ENCODE measurements around the gene CNIH1.
"Not testable (repeated sequence)": the region's sequence is repeated elsewhere in the genome, so short reads cannot be mapped to it uniquely, and the experiment has no call there.

CNIH1 gene

GRCh38 chr14:54420478-54421142, 20.6 kb downstream of the CNIH1 start:
- peaks cover 77% of the 10 kb centered on the region for H3K36me3 ChIP-seq (ENCODE audit: control insufficient read depth, low read length)

GRCh38 chr14:54411371-54411770, 29.8 kb downstream of the CNIH1 start:
- no peaks in the 10 kb centered on the region for H3K79me2 ChIP-seq (ENCODE audit: control insufficient read depth, low read length)
- no peak overlapping the region for H3K4me2 ChIP-seq (ENCODE audit: low read length)
- H3F3A ChIP-seq (ENCODE audit: control insufficient read depth, insufficient read depth): no peaks in the 10 kb centered on the region
- no peaks in the 10 kb centered on the region for H3K9me2 ChIP-seq (replicated peaks; ENCODE audit: control insufficient read depth, low read length)
- H4K20me1 ChIP-seq (ENCODE audit: control insufficient read depth, insufficient read depth, low read depth, low read length): no peaks in the 10 kb centered on the region; the same call in 1 of the 2 replicates
- H3K9me3 ChIP-seq (ENCODE audit: control insufficient read depth, insufficient read depth, low read length): no peaks in the 10 kb centered on the region
- H3K4me3 ChIP-seq (ENCODE audit: low read length): no peak overlapping the region
- no peaks in the 10 kb centered on the region for H3K27me3 ChIP-seq (ENCODE audit: control insufficient read depth, low read length)
- TF ChIP-seq CTCF (IDR thresholded peaks at IDR 0.05; ENCODE audit: low read depth, low read length, poor library complexity, severe bottlenecking): no peak
- no peak for TF ChIP-seq EZH2phosphoT487 (IDR thresholded peaks at IDR 0.05; ENCODE audit: borderline replicate concordance, low read length)
- no peak overlapping the region for H3K27ac ChIP-seq (ENCODE audit: low read depth, low read length)
- no peaks in the 10 kb centered on the region for H3K4me1 ChIP-seq (ENCODE audit: control insufficient read depth, low read length)
- peaks cover 91% of the 10 kb centered on the region for H3K36me3 ChIP-seq (ENCODE audit: control insufficient read depth, low read length)

More at GRCh38 chr14:54420478-54421142, 20.6 kb downstream of the CNIH1 start:
- TF ChIP-seq EZH2phosphoT487 (IDR thresholded peaks at IDR 0.05; ENCODE audit: borderline replicate concordance, low read length) (no peak), CTCF (IDR thresholded peaks at IDR 0.05; ENCODE audit: low read depth, low read length, poor library complexity, severe bottlenecking) (peak; percentile 67)
- H3F3A ChIP-seq (ENCODE audit: control insufficient read depth, insufficient read depth): peaks cover 40% of the 10 kb centered on the region
- no peaks in the 10 kb centered on the region for H4K20me1 ChIP-seq (ENCODE audit: control insufficient read depth, insufficient read depth, low read depth, low read length)
- H3K27me3 ChIP-seq (ENCODE audit: control insufficient read depth, low read length): no peaks in the 10 kb centered on the region
- no peak overlapping the region for H3K27ac ChIP-seq (ENCODE audit: low read depth, low read length)
- H3K4me1 ChIP-seq (ENCODE audit: control insufficient read depth, low read length): no peaks in the 10 kb centered on the region
- H3K9me2 ChIP-seq (replicated peaks; ENCODE audit: control insufficient read depth, low read length): no peaks in the 10 kb centered on the region
- H3K4me3 ChIP-seq (ENCODE audit: low read length): no peak overlapping the region
- no peaks in the 10 kb centered on the region for H3K79me2 ChIP-seq (ENCODE audit: control insufficient read depth, low read length)
- H3K4me2 ChIP-seq (ENCODE audit: low read length): no peak overlapping the region
- H3K9me3 ChIP-seq (ENCODE audit: control insufficient read depth, insufficient read depth, low read length): no peaks in the 10 kb centered on the region

- H3K36me3 ChIP-seq (ENCODE audit: control insufficient read depth, low read length): peaks cover 83% of the 10 kb centered on the region
Observed at GRCh38 chr14:54410215-54410614, 31.0 kb downstream of the CNIH1 start.

GRCh38 chr14:54403401-54404005, 37.7 kb downstream of the CNIH1 start:
- not testable (repeated sequence) for H3K27ac ChIP-seq (ENCODE audit: low read depth, low read length); H3F3A ChIP-seq (ENCODE audit: control insufficient read depth, insufficient read depth); H3K9me3 ChIP-seq (ENCODE audit: control insufficient read depth, insufficient read depth, low read length); H3K4me2 ChIP-seq (ENCODE audit: low read length); H3K9me2 ChIP-seq (replicated peaks; ENCODE audit: control insufficient read depth, low read length); H3K4me3 ChIP-seq (ENCODE audit: low read length); H3K27me3 ChIP-seq (ENCODE audit: control insufficient read depth, low read length); H4K20me1 ChIP-seq (ENCODE audit: control insufficient read depth, insufficient read depth, low read depth, low read length)
- Histone ChIP-seq H3K4me1 (ENCODE audit: control insufficient read depth, low read length) (peaks cover 16% of the 10 kb centered on the region), H3K36me3 (ENCODE audit: control insufficient read depth, low read length) (peaks cover 63% of the 10 kb centered on the region), H3K79me2 (ENCODE audit: control insufficient read depth, low read length) (peaks cover 51% of the 10 kb centered on the region)

More at GRCh38 chr14:54410215-54410614, 31.0 kb downstream of the CNIH1 start:
- H3K27ac ChIP-seq (ENCODE audit: low read depth, low read length): no peak overlapping the region
- H3K4me1 ChIP-seq (ENCODE audit: control insufficient read depth, low read length): no peaks in the 10 kb centered on the region
- H3K4me2 ChIP-seq (ENCODE audit: low read length): no peak overlapping the region
- no peaks in the 10 kb centered on the region for H3K27me3 ChIP-seq (ENCODE audit: control insufficient read depth, low read length)
- no peaks in the 10 kb centered on the region for H3F3A ChIP-seq (ENCODE audit: control insufficient read depth, insufficient read depth)
- TF ChIP-seq CTCF (IDR thresholded peaks at IDR 0.05; ENCODE audit: low read depth, low read length, poor library complexity, severe bottlenecking) (no peak), EZH2phosphoT487 (IDR thresholded peaks at IDR 0.05; ENCODE audit: borderline replicate concordance, low read length) (no peak)
- H3K4me3 ChIP-seq (ENCODE audit: low read length): no peak overlapping the region
- H3K9me2 ChIP-seq (replicated peaks; ENCODE audit: control insufficient read depth, low read length): no peaks in the 10 kb centered on the region
- H3K79me2 ChIP-seq (ENCODE audit: control insufficient read depth, low read length): peaks cover 3% of the 10 kb centered on the region
- no peaks in the 10 kb centered on the region; the same call in 1 of the 2 replicates for H4K20me1 ChIP-seq (ENCODE audit: control insufficient read depth, insufficient read depth, low read depth, low read length)
- H3K9me3 ChIP-seq (ENCODE audit: control insufficient read depth, insufficient read depth, low read length): no peaks in the 10 kb centered on the region

Data from DOHH2 (cell line).